Bronchial epithelial cell (primary cell): ENCODE measurements around the gene ZBTB26. TPM values are rescaled to one million over a fixed set of nuclear protein-coding genes. Genes with fewer than 3 reads are reported as not detected.
A peak's percentile ranks its signal among the peaks of the same experiment; 100 is the strongest.
"Not testable (repeated sequence)": the region's sequence is repeated elsewhere in the genome, so short reads cannot be mapped to it uniquely, and the experiment has no call there.

Experiments used
- DNase-seq: peaks from one replicate; pipeline ENCODE4 v3.0.0-alpha.2; 2010; ENCODE audit warnings: low read depth
- FAIRE-seq: peaks from 2 replicates; lab custom pipeline; 2011; peaks lifted over from hg19 to GRCh38; lab: Jason Lieb, UNC
- H3K27me3 ChIP-seq: 2 replicates; pipeline ENCODE4 v1.5.1; 2011; ENCODE audit warnings: low read length; ENCODE audit not compliant: control insufficient read depth, insufficient read depth
- H3K36me3 ChIP-seq: 2 replicates; pipeline ENCODE4 v1.5.1; 2011; ENCODE audit warnings: low read length; ENCODE audit not compliant: control insufficient read depth, insufficient read depth
- H3K4me3 ChIP-seq: 2 replicates; pipeline ENCODE4 v1.5.1; 2011; ENCODE audit warnings: mild to moderate bottlenecking, low read depth, low read length, control low read depth
- CTCF ChIP-seq: IDR thresholded peaks from 2 replicates; pipeline ENCODE4 v1.5.1; 2011; ENCODE audit warnings: mild to moderate bottlenecking, moderate library complexity, low read length, control low read depth, inconsistent platforms; ENCODE audit not compliant: insufficient read depth, severe bottlenecking
- total RNA-seq: library from RNA; depleted of rRNA; stranded (reverse); fragments of >200 nt; gene quantifications from 2 replicates; pipeline ENCODE4 v1.2.1, GENCODE V29; 2014

The ZBTB26 gene
- total RNA-seq, 1 donor from 2014 or later = 2.4 TPM

GRCh38 chr9:122918310-122918709 lies 13.0 kb downstream of the ZBTB26 start:
- H3K27me3 ChIP-seq = no peaks in the 10 kb centered on the region
- FAIRE-seq (peak; percentile 40), DNase-seq (no peak)
- H3K36me3 ChIP-seq = no peaks in the 10 kb centered on the region
- no peak overlapping the region for H3K4me3 ChIP-seq
- no peak for TF ChIP-seq CTCF

GRCh38 chr9:122912964-122913673 lies 18.2 kb downstream of the ZBTB26 start, which contains the start of gene ZBTB6:
Gene ZBTB6 (minus strand): TSS chr9:122913323. CDS start chr9:122912072, 1,251 bp downstream.
- peak within 1 kb of the TSS; percentile 56 for H3K4me3 ChIP-seq
- FAIRE-seq (no peak), DNase-seq (peak; percentile 79)
- no peaks in the 10 kb centered on the region for H3K27me3 ChIP-seq
- peaks cover 5% of the 10 kb centered on the region for H3K36me3 ChIP-seq
- TF ChIP-seq CTCF = no peak

GRCh38 chr9:122912671-122912963 lies 18.7 kb downstream of the ZBTB26 start:
- FAIRE-seq = no peak
- Histone ChIP-seq H3K4me3 (peak overlapping the region; percentile 56), H3K36me3 (peaks cover 5% of the 10 kb centered on the region), H3K27me3 (no peaks in the 10 kb centered on the region)
- TF ChIP-seq CTCF = no peak
- no peak for DNase-seq

GRCh38 chr9:122906122-122906521 lies 25.2 kb downstream of the ZBTB26 start:
- H3K27me3 ChIP-seq, H3K4me3 ChIP-seq, H3K36me3 ChIP-seq, DNase-seq, FAIRE-seq: not testable (repeated sequence)

GRCh38 chr9:122904823-122905710 lies 26.2 kb downstream of the ZBTB26 start, which contains the start of gene RC3H2:
Gene RC3H2 (minus strand): TSS chr9:122905359. CDS start chr9:122897509, 7,850 bp downstream.
- no peaks in the 10 kb centered on the region for H3K27me3 ChIP-seq
- no peaks in the 10 kb centered on the region for H3K36me3 ChIP-seq
- DNase-seq = peak; percentile 99
- no peak for TF ChIP-seq CTCF
- H3K4me3 ChIP-seq = peak within 1 kb of the TSS; percentile 90
- peak; percentile 97 for FAIRE-seq

- FAIRE-seq (no peak), DNase-seq (no peak)
- Histone ChIP-seq H3K27me3 (no peaks in the 10 kb centered on the region), H3K4me3 (peak overlapping the region; percentile 90), H3K36me3 (no peaks in the 10 kb centered on the region)
- no peak for TF ChIP-seq CTCF
These were observed 26.9 kb downstream of the ZBTB26 start for GRCh38 chr9:122904466-122904822.
